IMR-90 (cell line): ENCODE data around the gene AKAP1. TPM values are rescaled to one million over a fixed set of nuclear protein-coding genes. Genes with fewer than 3 reads are reported as not detected.

Experiments used
- ATAC-seq: fragments of 200-7000 bp; cut with Tn5 transposase; 2 replicates; pipeline ENCODE4 v1.9.1; 2020; ENCODE audit warnings: low read depth, mild to moderate bottlenecking, moderate library complexity
- BruUV-seq: library from RNA; stranded (reverse); fragments of 400-500 nt; replicated peaks from 2 replicates; lab custom pipeline; 2021; lab: Mats Ljungman, UMichigan
- CTCF ChIA-PET: fragments of 300-600 bp; formaldehyde crosslinking; extraction: SDS; loops from one replicate; lab custom pipeline; 2021; ENCODE audit warnings: antibody characterized with exemption; lab: Yijun Ruan, JAX
- POLR2A ChIA-PET: fragments of 300-600 bp; sonication (Branson Sonifier 250); formaldehyde crosslinking; loops from one replicate; lab custom pipeline; 2022; ENCODE audit warnings: antibody characterized with exemption; ENCODE audit not compliant: unreplicated experiment; lab: Charles Lee
- DNase-seq: peaks from one replicate; pipeline ENCODE4 v3.0.0; 2013
- H2AFZ ChIP-seq: replicated peaks from 2 replicates; pipeline ENCODE3; 2013; ENCODE audit warnings: low read length, mild to moderate bottlenecking; ENCODE audit not compliant: poor library complexity
- H2AK5ac ChIP-seq: 2 replicates; pipeline ENCODE4 v1.6.1; 2013; ENCODE audit warnings: low read depth, low read length, inconsistent platforms
- H2AK9ac ChIP-seq: replicated peaks from 2 replicates; pipeline ENCODE3; 2013; ENCODE audit warnings: mild to moderate bottlenecking, low read depth, low read length, moderate library complexity; ENCODE audit not compliant: poor library complexity
- H2BK120ac ChIP-seq: 2 replicates; pipeline ENCODE4 v1.6.1; 2013; ENCODE audit warnings: low read depth, low read length, inconsistent platforms
- H2BK15ac ChIP-seq: 3 replicates; pipeline ENCODE4 v1.6.1; 2013; ENCODE audit warnings: low read depth, low read length, inconsistent platforms
- H2BK20ac ChIP-seq: 2 replicates; pipeline ENCODE4 v1.6.1; 2013; ENCODE audit warnings: low read depth, mild to moderate bottlenecking, inconsistent platforms, low read length, moderate library complexity
- H2BK5ac ChIP-seq: 2 replicates; pipeline ENCODE4 v1.6.1; 2013; ENCODE audit warnings: mild to moderate bottlenecking, low read depth, low read length, inconsistent platforms; ENCODE audit not compliant: poor library complexity, severe bottlenecking
- H3K14ac ChIP-seq: replicated peaks from 2 replicates; pipeline ENCODE4 v1.6.1; 2013; ENCODE audit warnings: low read depth, low read length, inconsistent platforms
- H3K18ac ChIP-seq: 2 replicates; pipeline ENCODE4 v1.6.1; 2013; ENCODE audit warnings: low read depth, low read length, control low read depth
- H3K23ac ChIP-seq: 2 replicates; pipeline ENCODE4 v1.6.1; 2013; ENCODE audit warnings: low read depth, low read length, inconsistent platforms
- H3K27ac ChIP-seq: 2 replicates; pipeline ENCODE4 v1.5.1; 2013; ENCODE audit warnings: mild to moderate bottlenecking, control low read depth, low read length; ENCODE audit not compliant: insufficient read depth
- H3K27me3 ChIP-seq: 2 replicates; pipeline ENCODE4 v1.6.1; 2013; ENCODE audit warnings: low read length; ENCODE audit not compliant: control insufficient read depth, insufficient read depth
- H3K36me3 ChIP-seq: 2 replicates; pipeline ENCODE4 v1.6.1; 2013; ENCODE audit warnings: low read length, mixed read lengths; ENCODE audit not compliant: control insufficient read depth, insufficient read depth
- H3K4ac ChIP-seq: 2 replicates; pipeline ENCODE4 v1.6.1; 2013; ENCODE audit warnings: low read depth, low read length, inconsistent platforms
- H3K4me1 ChIP-seq: 2 replicates; pipeline ENCODE4 v1.6.1; 2013; ENCODE audit warnings: low read length, mixed read lengths; ENCODE audit not compliant: control insufficient read depth, insufficient read depth
- H3K4me2 ChIP-seq: 2 replicates; pipeline ENCODE4 v1.6.1; 2013; ENCODE audit warnings: low read depth, mild to moderate bottlenecking, control low read depth, low read length, moderate library complexity
- H3K4me3 ChIP-seq: 2 replicates; pipeline ENCODE4 v1.5.1; 2013; ENCODE audit warnings: low read depth, mild to moderate bottlenecking, control low read depth, low read length, moderate library complexity; ENCODE audit not compliant: insufficient read depth
- H3K56ac ChIP-seq: 2 replicates; pipeline ENCODE4 v1.6.1; 2013; ENCODE audit warnings: low read length, inconsistent platforms; ENCODE audit not compliant: insufficient read depth; ENCODE audit errors: extremely low read depth
- H3K79me1 ChIP-seq, 2 experiments: 2 replicates each; pipeline ENCODE4 v1.6.1; 2013; ENCODE audit warnings: low read length in 2 of 2, inconsistent platforms in 1 of 2, low read depth in 1 of 2
- H3K9ac ChIP-seq: 2 replicates; pipeline ENCODE4 v1.6.1; 2013; ENCODE audit warnings: low read depth, low read length, control low read depth
- H3K9me1 ChIP-seq: 2 replicates; pipeline ENCODE4 v1.6.1; 2013; ENCODE audit warnings: low read length, inconsistent platforms; ENCODE audit not compliant: insufficient read depth
- H3K9me3 ChIP-seq: 2 replicates; pipeline ENCODE4 v1.6.1; 2013; ENCODE audit warnings: low read length; ENCODE audit not compliant: control insufficient read depth, insufficient read depth
- H4K20me1 ChIP-seq: 2 replicates; pipeline ENCODE4 v1.6.1; 2013; ENCODE audit warnings: low read length, inconsistent platforms; ENCODE audit not compliant: insufficient read depth
- H4K5ac ChIP-seq: 2 replicates; pipeline ENCODE4 v1.6.1; 2013; ENCODE audit warnings: mild to moderate bottlenecking, low read depth, low read length, control low read depth
- H4K8ac ChIP-seq, 2 experiments: 2 replicates each; pipeline ENCODE4 v1.6.1; 2013; ENCODE audit warnings: low read depth in 2 of 2, low read length in 2 of 2, control low read depth in 1 of 2, inconsistent platforms in 1 of 2
- H4K91ac ChIP-seq: 2 replicates; pipeline ENCODE4 v1.6.1; 2013; ENCODE audit warnings: low read depth, low read length, inconsistent platforms; ENCODE audit not compliant: insufficient read depth
- MAFK ChIP-seq: IDR thresholded peaks from 2 replicates; pipeline ENCODE4 v1.6.1; 2012; ENCODE audit warnings: low read depth, low read length, improper control_type of control experiment
- MAZ ChIP-seq: IDR thresholded peaks from 2 replicates; pipeline ENCODE4 v1.6.1; 2012; ENCODE audit warnings: low read depth, mild to moderate bottlenecking, low read length, improper control_type of control experiment, moderate library complexity, borderline replicate concordance
- MXI1 ChIP-seq: IDR thresholded peaks from 2 replicates; pipeline ENCODE4 v1.6.1; 2012; ENCODE audit warnings: low read depth, mild to moderate bottlenecking, low read length, moderate library complexity, borderline replicate concordance
- POLR2A ChIP-seq: IDR thresholded peaks from 2 replicates; pipeline ENCODE4 v1.6.1; 2012; ENCODE audit warnings: mild to moderate bottlenecking, low read depth, low read length
- USF2 ChIP-seq: fragments of 150-350 bp; IDR thresholded peaks from 2 replicates; pipeline ENCODE4 v1.6.1; 2017; ENCODE audit warnings: mild to moderate bottlenecking, antibody characterized with exemption, low read length, low read depth
- WGBS, 2 experiments: methylation state at CpG; one replicate each; pipeline versions ENCODE4 v1.1.5 to v1.1.7; 2013; ENCODE audit warnings: missing lambda C conversion rate in 2 of 2; ENCODE audit not compliant: insufficient read length in 1 of 2; ENCODE audit errors: extremely low coverage in 2 of 2; 5-methylcytosine and 5-hydroxymethylcytosine counted together
- dilution Hi-C: fragments of 300-500 bp; cut with HindIII; formaldehyde crosslinking; loops from one replicate; pipeline ENCODE4 v1.14.3; 2018; ENCODE audit warnings: low sequenced_read_pairs; ENCODE audit not compliant: unreplicated experiment
- in situ Hi-C: fragments of 300-500 bp; cut with MboI; formaldehyde crosslinking; loops from 3 replicates; pipeline ENCODE4 v1.14.3; 2019; ENCODE audit warnings: low sequenced_read_pairs, inconsistent platforms, mixed read lengths
- intact Hi-C: fragments of 100-400 bp; cut with micrococcal nuclease; formaldehyde crosslinking; loops from 2 replicates; pipeline ENCODE4 v1.10.0; 2022
- polyA plus RNA-seq, 3 experiments: library from polyadenylated mRNA; depleted of rRNA; stranded (reverse); fragments of >200 nt; gene quantifications; 2 replicates each; pipeline ENCODE4 v1.2.3, GENCODE V29; 2012; ENCODE audit warnings: low replicate concordance in 1 of 3
- total RNA-seq: library from RNA; depleted of rRNA; stranded (reverse); fragments of >200 nt; gene quantifications from 2 replicates; pipeline ENCODE4 v1.2.3, GENCODE V29; 2012

AKAP1 gene
- total and polyA plus RNA-seq, 2 of the 4 experiments (the other 2 are of a cell fraction): 10.2 to 17.4 TPM

GRCh38 chr17:57146273-57146672 lies 61.2 kb downstream of the AKAP1 start:
- WGBS, 2 experiments: 67% methylated on average over 1 of the region's 5 CpGs; no CpG with 5 or more reads in 1 of the 2 experiments
- Histone ChIP-seq H2BK120ac (no peak overlapping the region), H3K9me1 (no peaks in the 10 kb centered on the region), H3K4me1 (no peaks in the 10 kb centered on the region), H3K9me3 (no peaks in the 10 kb centered on the region; the same call in 1 of the 2 replicates), H3K4ac (no peak overlapping the region), H3K4me2 (no peak overlapping the region), H3K14ac (no peak overlapping the region), H3K27ac (no peak overlapping the region), H2BK15ac (no peak overlapping the region), H2AK5ac (no peak overlapping the region), H3K18ac (no peak overlapping the region), H3K36me3 (no peaks in the 10 kb centered on the region), H2AFZ (no peak overlapping the region), H4K8ac (no peak overlapping the region), H4K5ac (no peak overlapping the region), H2BK5ac (no peak overlapping the region), H4K91ac (no peak overlapping the region), H3K4me3 (no peak overlapping the region), H2BK20ac (no peak overlapping the region), H2AK9ac (no peak overlapping the region), H3K9ac (no peak overlapping the region), H3K27me3 (peaks cover 11% of the 10 kb centered on the region), H3K79me1 (no peaks in the 10 kb centered on the region), H3K56ac (no peak overlapping the region), H3K23ac (no peak overlapping the region), H4K20me1 (no peaks in the 10 kb centered on the region)
- in situ Hi-C loops (no loop called here), intact Hi-C loops (no loop called here), dilution Hi-C loops (no loop called here)
- POLR2A ChIA-PET: no interaction called here
- no peak for ATAC-seq
- no TSS peak for BruUV-seq
- TF ChIP-seq MAFK: no peak
- no peak for TF ChIP-seq MAZ
- no peak for TF ChIP-seq USF2
- no peak for TF ChIP-seq MXI1
- TF ChIP-seq POLR2A: no peak
- CTCF ChIA-PET: interaction anchor here (0.7 to 1.4 kb wide), 2 partner anchors 97 to 435 kb away, joined by 4 to 5 read pairs; no protein-coding TSS in a partner anchor
- DNase-seq: no peak
